CD4-positive, alpha-beta T cell treated with Interleukin-10 for 1 hour (primary cell): Measurements from ENCODE around the gene TCF7L1.
"Not testable (repeated sequence)": the region's sequence is repeated elsewhere in the genome, so short reads cannot be mapped to it uniquely, and the experiment has no call there.

Experiments
- DNase-seq: peaks from one replicate; pipeline ENCODE4 v3.0.0-alpha.2; 2020

TCF7L1 gene

DNA sequence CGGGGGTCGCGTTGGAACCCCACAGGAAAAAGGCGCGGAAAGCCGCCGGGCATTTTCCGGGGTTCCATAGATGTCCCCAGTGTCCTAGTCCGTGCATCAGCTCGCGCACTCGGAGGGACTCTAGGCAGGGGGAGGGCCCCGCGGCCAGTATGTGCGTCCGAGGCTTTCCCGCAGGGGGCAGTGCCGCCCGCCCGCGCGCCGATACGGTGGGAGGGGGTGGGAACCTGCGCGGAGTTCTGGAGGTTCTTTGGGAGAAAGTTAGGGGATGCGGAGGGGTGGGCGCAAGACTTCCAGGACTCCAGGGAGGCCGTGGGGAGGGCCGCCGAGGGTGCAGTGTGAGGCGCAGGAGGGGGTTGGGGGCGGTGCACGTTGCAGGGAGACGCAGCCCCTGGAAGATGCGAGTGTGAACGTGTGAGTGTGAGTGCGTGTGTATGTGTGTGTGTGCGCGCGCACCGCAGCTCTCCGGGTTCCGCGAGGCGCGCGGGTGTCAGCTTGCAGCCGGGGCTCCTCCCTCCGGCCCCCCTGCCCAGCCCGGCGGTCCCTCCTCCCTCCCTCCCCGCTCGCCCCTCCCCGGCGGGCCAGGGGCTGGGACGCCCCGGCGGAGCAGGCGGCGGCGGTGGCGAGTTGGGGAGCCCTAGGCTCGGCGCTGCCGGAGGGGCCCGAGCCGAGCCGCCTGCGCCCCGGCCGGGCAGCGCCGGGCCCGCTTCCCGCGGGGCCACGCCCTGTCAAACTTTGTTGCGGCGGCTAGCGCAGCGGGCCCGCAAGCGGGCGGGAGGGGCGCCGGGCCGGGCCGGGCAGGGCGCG, at the start of gene TCF7L1:
TSS of gene TCF7L1 (plus strand) at position 559 of the 804 bp plus-strand sequence. CDS start 293 bp downstream, outside the sequence.
- DNase-seq, result peak; percentile 18

DNA sequence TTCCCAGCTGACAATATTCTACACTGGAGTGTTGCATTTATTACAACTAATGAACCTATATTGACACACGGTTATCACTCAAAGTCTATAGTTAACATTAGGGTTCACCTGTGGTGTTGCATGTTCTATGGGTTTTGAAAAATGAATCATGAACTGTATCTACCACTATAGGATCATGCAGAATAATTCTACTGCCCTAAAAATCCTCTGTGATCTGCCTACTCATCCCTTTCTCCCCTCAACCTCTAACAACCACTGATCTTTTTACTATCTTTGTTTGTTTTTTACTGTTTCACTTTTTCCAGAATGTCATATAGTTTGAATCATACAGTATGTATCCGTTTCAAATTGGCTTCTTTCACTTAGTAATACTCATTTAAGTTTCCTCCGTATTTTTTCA, 47.6 kb upstream of the TCF7L1 start:
- DNase-seq, result no peak

DNA sequence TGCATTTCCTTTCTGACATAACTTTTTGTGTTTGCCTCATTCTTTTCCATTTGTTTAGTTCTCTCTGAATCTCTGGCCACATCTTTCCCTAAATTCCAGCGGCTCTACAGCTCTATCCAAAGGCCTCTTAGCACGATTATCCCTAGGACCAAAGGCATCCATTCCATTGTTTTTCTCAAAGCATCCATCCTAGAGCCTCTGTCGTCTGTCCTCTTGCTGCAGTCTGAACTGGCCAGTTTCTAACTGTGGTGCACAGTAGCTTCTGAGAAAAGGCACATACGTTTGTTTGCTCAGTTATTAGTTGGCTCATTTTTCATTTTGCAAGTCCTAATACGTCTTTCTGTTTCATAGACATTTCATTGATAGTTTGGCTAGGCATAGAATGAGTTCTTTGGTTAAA, 45.7 kb upstream of the TCF7L1 start:
- DNase-seq, result no peak

DNA sequence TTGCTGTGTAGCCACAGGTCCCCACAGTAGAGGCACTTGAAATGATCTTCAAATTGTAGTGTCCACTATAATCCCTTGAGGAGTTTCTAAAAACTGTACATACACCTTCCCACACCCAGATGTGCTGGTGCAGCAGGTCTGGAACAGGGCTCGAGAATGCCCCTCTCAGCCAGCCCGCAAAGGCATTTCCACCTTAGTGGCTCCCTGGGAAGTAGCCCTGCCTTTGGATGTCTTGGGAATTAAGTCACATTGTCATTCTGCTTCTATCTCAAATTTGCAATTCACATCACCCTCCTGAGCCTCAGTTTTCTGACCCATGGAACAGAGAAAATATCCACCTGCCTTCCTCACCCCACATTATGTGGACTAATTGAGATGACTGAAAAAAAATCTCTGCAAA, 44.3 kb upstream of the TCF7L1 start:
- DNase-seq, result no peak

GRCh38 chr2:85089585-85089984, 43.6 kb upstream of the TCF7L1 start:
- no peak for DNase-seq

- no peak for DNase-seq
Observed at GRCh38 chr2:85091838-85092237, 41.4 kb upstream of the TCF7L1 start.

DNA sequence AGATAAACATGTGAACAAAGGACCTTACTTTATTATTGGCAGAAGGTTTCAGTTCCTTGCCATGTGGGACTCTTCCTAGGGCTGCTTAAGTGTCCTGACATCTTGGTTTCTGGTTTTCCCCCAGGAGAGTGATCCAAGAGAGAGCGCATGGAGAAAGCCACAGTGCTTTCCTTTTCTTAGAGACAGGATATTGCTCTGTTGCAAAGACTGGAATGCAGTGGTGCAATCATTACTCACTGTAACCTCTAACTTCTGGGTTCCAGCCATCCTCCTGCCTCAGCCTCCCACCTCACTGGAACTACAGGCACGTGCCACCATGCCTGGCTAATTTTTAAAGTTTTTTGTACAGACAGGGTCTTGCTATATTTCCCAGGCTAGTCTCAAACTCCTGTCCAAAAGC, 38.1 kb upstream of the TCF7L1 start:
- DNase-seq, result no peak

DNA sequence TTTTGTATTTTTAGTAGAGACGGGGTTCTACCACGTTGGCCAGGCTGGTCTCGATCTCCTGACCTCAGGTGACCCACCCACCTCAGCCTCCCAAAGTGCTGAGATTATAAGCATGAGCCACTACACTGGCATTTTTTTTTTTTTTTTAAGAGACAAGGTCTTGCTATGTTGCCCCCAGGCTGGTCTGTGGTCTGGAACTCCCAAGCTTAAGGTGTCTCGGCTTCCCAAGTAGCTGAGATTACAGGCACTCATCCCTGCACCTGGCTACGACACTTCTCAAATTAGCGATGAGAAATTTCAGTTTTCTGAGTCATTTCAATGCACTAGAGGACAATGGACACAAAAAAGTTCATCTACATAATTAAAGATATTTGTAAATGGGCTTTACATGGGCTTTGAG, 36.6 kb upstream of the TCF7L1 start:
- no peak for DNase-seq

DNA sequence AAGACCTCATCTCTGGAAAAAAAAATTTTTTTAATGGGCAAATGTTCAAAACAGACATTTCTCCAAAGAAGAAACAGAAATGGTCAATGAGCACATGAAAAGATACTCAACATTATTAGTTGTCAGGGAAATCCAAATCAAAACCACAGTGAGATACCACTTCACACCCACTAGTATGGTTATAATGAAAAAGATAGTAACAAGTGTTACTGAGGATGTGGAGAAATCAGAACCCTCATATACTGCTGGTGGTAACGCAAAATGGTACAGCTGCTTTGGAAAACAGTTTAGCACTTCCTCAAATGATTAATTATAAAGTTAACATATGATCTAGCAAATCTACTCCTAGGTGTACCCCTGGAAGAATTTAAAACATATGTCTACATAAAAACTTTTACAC, 29.0 kb upstream of the TCF7L1 start:
- DNase-seq, result no peak

DNA sequence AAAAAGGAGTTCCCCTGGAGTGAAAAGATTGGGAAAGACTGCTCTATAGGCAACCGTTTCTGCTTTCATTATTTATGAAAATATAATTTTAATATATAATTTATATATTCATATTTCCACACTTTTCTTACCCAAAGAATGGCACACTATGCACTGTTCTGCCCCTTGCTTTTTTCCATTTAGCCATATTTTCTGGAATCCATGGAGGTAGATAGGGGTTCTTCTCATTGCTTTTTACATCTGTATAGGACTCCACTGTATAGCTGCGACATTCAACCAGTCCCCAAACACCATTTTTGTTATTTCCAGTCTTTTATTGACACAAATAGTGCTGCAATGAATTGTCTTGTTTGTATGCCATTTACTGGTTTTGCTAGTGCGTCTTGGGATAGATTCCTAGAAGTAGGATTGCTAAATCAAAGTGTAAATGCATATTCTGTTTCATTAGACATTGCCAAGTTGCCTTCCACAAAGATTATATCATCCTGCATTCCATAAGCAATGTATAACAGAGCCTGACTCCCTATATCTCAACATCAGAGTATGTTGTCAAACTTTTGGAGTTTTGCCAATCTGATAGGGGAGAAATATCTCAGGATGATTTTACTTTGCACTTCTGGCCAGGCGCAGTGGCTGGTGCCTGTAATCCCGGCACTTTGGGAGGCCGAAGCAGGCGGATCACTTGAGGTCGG, 26.6 kb upstream of the TCF7L1 start:
- no peak for DNase-seq

GRCh38 chr2:85110991-85111560, 22.1 kb upstream of the TCF7L1 start:
- DNase-seq, result no peak

DNA sequence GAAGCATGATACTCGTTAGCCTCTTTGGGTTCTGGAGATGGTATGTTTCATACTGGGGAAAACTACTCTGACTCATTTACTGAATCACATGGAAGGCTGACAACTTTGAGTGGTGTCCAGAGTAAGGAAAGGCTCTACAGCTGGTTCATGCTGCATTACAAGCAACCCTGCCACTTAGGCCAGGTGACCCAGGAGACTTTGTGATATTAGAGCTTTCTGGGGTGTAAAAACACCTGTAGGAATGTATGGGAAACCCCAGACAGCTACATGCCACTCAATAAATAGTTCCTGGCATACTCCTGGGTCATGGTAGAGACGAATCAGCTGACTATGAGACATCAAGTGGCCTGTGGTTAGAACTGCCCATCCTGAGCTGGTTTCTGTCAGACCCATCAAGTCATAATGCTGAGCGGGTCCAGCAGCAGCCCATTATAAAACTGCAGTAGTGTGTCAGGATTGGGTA, 21.3 kb upstream of the TCF7L1 start:
- no peak for DNase-seq

DNA sequence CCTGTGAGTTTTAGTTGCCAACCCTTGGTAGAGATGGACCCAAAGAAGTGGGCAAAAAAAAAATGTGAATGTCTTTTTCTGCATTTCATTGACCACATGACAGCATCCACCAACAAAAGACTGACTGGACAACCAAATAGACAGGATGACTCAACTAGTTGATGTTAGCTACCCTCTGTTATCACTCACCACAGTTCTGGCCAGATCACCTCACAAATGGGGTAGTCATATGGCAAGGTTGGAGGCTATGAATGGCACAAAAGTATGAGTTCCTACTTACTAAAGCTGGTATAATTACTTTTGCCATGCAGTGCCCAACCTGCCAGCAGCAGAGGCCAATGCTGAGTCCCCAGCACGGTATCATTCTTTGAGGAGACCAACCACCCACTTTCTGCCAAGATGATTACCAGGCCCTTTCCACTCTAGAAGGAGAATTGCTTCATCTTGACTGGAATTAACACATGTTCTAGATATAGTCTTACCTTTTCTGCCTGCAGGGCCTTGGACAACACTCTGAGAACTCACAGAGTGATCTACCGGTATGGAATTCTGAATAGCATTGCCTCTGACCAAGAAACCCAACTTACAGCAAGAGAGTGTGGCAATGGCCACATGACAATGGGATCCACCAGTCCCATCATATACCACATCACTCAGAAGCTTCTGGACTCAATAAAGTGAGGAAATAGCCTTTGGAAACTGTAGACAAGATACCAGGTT, 20.1 kb upstream of the TCF7L1 start:
- DNase-seq, result no peak

DNA sequence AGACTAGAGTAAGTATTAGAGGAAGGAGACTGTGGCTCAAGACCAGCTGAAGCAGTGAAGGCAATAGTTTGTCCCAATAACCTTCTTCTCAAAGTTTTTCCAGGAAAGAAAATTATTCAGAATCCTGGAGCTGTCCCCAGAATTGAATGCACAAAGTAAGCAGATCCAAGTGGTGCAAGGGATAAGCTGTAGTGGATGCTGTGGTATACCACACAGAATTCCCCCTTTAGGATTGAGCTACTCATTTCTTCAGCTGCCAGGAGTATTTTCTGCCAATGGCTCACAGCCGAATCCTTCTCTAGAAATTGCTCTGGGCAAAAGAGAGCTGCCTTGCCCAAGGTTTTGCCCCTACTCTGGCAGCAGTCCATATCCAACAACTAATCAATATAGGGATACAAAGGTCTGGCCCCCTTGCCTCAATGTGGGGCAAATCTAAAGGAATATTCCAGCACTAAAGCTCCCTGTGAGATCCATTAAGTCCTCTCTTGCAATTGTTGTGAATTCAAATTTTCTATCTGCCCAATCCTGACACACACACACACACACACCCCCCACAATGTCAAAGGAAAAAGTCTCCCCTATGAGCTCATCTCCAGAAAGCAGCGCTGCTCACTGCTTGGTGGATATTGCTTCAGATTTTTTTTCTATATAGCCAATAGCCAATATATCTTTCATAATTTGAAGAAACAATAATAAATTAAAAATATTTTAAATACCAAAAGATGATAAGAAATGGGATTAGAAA, 18.4 kb upstream of the TCF7L1 start:
- DNase-seq, result no peak

DNA sequence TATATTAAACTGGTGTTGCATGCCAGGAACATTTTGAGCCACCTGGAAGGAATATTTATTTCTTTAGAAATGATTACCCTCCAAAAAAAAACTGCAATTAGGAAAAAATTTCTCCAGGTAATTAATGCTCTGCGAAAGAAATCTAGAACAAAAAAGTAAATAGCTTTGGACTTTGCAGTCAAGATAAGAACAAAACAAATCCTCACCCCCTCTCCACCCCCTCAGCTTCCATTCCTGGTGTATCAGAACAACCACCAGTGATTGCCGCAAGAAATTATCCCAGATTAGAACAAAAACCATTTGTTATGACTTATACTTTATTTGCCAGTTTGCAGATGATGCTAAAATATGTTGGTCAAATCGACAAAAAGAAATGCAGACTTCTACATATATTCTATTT, 17.0 kb upstream of the TCF7L1 start:
- DNase-seq, result no peak

DNA sequence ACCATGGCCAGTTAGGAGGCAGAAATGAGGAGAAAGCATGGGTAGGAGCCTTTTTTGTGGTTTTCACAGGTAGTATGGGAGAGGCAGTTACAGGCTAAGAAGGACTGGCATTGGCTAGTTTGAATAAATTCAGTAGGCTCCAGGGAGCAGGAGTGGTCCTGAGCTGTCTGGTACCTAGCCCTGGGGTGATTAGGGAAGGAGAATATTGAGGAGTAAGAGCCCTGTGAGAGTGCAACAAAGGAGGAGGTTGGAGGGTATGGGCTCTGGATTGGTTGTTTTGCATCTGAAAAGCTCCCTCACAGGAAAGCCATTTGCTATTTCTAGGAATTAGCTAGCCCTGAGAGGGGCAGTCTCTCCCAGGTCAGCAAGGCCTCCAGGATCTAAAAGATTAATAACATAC, 13.3 kb upstream of the TCF7L1 start:
- DNase-seq, result no peak

DNA sequence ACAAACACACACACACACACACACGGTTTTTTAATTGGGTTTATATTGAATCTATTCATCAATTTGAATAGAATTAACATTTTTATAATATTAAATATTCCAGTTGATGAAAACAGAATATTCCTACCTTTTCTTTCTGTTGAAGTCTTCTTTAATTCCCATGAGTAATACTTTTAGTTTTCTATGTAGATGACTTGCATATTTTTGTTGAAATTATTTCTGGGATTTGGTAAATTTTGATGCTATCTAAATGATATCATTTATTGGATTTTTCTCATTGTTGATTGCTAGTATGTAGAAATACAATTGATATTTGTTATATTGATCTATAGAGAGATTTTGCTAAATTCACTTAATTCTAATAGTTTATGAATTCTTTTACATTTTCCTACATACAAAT, 12.8 kb upstream of the TCF7L1 start:
- no peak for DNase-seq

DNA sequence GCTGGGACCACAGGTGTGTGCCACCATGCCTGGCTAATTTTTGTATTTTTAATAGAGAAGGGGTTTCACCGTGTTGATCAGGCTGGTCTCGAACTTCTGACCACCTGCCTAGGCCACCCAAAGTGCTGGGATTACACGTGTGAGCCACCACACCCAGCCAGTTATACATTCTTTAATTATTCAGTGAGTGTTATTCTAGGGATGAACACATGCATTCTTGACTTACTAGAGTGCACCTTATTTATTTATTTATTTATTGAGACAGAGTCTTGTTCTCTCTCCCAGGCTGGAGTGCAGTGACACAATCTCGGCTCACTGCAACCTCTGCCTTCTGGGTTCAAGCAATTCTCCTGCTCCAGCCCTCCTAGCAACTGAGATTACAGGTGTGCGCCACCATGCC, 6.7 kb upstream of the TCF7L1 start:
- DNase-seq, result not testable (repeated sequence)

- no peak for DNase-seq
Observed at GRCh38 chr2:85129861-85130260, 3.3 kb upstream of the TCF7L1 start.

- no peak for DNase-seq
Observed at GRCh38 chr2:85130407-85130806, 2.8 kb upstream of the TCF7L1 start.

- DNase-seq, result no peak
Observed at GRCh38 chr2:85131116-85131515, 2.1 kb upstream of the TCF7L1 start.

GRCh38 chr2:85132397-85132796, 795 bp upstream of the TCF7L1 start:
- DNase-seq, result no peak
